ENCODE results near the gene AGPAT4.
A peak's percentile ranks its signal among the peaks of the same experiment; 100 is the strongest.

Gene AGPAT4

DNA sequence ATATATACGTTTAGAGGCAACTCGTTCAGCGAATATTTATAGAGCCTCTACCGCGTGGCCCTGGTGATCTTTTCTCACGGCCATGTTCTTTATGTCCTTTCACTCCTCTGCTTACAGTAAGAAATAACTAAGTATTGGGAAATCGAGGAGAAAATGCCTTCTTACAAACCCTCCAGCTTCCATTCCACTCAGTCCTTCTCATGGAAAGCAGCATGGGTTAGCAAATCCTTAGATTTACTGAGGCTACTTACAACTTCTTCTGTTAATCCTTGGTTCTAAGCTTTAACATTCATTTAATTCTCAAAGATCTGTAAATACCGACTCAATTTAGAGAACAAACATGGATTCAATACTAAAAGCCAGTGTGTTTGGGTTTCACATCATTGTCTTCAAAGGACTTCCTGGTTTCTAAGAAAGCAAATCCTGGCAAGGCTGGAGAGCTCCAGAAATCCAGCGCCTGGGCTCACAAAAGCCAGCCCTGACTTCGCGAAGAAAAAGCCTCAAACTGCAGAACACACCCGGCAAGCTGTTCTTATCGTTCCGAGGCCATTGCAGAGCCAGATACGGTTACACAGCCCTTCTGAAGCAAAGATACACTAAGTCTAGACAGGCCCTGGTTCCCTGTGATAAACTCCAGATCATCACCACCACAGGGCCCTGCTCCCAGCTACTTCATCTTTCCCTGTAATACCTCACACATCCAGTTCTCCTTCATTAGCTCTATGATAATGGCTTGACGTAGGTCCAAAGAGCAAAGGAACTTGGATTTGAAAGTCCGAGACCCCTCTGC, 19.2 kb downstream of the AGPAT4 start:
- DNase-seq: no peak

DNA sequence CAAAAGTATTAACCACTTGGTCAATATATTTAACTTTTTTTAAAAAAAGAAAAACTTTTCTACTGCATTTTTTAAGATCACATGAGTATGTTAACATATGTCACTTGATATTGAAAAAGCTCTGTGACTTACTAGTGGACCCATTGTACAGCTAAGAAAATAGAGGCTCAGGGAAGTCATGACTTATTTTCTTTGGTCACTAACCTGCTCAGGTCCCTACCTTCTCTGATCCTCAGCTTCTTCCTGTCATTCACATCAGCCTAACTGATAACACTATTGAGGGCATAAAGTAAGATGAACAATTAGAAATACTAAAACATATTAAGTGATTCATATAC, 19.8 kb downstream of the AGPAT4 start:
- no peak for DNase-seq

GRCh38 chr6:161251345-161251744, 22.5 kb downstream of the AGPAT4 start:
- DNase-seq: no peak

GRCh38 chr6:161249327-161249726, 24.5 kb downstream of the AGPAT4 start:
- DNase-seq: no peak

DNA sequence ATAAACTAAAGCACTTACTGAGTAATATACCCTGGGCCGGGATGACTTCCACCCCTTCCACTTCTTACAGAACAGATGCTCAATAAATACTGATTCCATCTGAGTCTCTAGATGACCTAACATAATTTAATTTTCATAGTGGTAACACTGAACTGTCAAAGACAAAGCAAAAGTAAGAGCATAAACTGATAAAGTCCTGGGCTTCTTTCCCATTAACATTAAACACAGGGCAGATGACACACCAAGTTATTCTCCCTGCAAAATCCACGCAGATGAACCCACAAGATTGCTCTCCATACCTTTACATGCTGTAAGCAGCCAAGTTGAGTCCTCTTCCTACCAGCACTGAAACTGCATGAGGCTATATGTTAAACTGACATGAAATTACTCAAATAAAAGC, 27.1 kb downstream of the AGPAT4 start:
- no peak for DNase-seq

- DNase-seq: no peak
Observed at GRCh38 chr6:161245363-161245762, 28.5 kb downstream of the AGPAT4 start.

- DNase-seq: no peak
Observed at GRCh38 chr6:161244725-161245124, 29.1 kb downstream of the AGPAT4 start.

- peak in 4 of 14 donors; percentile 16 to 70 (median 46) for DNase-seq
Observed at GRCh38 chr6:161242779-161243693, 30.8 kb downstream of the AGPAT4 start.

GRCh38 chr6:161242113-161242512, 31.7 kb downstream of the AGPAT4 start:
- DNase-seq: no peak

DNA sequence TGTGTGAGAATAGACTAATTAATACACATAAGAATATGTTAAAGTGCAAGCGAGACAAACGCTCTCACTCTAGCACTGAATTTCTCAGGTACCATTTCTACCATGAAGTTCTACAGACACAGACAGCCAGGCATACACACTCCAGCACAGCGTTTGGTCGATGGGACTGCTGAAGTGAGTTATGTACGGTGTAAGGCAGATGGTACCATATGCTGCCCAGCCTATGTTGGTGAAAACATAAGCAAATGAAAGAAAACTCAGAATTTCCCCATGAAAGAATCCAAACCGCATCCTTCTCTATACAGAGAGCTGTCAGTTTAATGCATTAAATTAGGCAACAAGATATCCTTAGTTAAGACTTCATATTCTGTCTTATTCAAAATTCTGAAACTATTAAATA, 34.9 kb downstream of the AGPAT4 start:
- no peak for DNase-seq

DNA sequence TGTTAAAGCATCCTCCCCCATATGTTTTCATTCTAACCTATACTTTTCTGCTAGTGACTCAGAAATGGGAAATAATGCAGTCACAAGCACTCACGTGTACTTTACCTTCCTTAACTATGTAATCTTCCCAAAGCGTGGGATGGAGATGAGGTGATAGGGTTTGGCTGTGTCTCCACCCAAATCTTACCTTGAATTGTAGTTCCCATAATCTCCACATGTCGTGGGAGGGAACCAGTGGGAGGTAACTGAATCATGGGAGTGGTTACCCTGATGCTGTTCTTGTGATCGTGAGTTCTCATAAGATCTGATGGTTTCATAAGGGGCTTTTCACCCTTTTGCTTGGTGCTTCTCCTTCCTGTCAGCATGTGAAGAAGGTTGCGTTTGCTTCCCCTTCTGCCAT, 35.4 kb downstream of the AGPAT4 start:
- DNase-seq: no peak

GRCh38 chr6:161238081-161238480, 35.8 kb downstream of the AGPAT4 start:
- no peak for DNase-seq

GRCh38 chr6:161237176-161237575, 36.7 kb downstream of the AGPAT4 start:
- no peak for DNase-seq

DNA sequence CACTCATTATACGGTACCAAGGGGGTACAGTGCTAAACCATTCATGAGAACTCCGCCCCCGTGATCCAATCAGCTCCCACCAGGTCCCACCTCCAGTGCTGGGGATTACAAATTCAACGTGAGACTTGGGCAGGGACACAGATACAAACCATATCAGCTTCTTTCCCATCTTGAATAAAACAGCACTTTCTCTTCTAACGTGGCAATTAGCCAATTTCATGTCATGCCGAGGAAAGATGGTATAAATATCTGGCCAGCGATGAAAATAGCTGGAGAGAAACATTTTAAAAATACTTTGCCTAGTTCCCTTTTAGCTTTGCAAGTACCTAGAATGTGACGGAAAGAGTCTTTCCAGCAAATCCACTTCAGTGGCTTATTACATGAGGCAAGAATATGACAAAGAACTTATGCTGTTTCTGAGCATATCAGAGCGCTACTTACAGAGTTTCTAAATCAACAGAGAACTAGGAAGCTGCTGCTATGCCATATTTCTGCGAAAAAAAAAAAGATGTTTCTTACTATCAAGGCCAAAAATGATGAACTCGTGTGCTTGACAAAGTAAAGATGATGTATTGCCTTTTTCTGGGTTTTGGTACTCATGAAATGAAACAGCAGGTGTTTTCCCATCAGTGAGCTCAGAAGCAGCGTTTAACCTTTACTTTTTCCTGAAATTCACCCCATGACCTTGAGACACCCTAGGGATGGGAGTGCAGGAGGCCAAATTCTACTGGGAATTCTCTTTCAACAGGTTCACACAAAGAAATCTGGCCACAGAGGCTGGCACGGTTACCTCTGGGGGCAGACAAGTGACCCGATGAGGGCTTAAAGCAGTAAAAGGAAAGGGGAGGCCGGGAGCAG, 37.9 kb downstream of the AGPAT4 start:
- DNase-seq: no peak

GRCh38 chr6:161233986-161234661, 39.7 kb downstream of the AGPAT4 start:
- DNase-seq: peak in 8 of 14 donors; percentile 28 to 81 (median 54)

- DNase-seq: no peak
Observed at GRCh38 chr6:161232467-161232866, 41.4 kb downstream of the AGPAT4 start.

DNA sequence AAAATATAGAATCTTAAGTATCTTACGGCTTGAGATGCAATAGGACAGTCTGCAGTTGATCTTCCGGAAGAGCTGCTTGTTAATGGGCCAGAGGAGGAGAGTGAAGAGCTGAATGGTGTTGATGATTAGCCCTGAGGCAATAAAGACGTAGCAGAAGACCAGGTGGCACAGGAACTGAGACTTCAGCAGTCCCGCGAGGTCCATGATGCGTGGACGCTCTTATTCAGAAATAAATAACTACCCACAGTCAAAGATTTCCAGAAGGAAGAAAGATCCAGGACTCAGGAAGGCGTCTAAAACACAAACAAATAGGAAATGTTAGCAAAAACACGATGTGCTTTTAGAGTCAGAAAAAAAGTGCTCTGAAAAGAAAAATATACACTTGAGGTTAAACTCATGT, 41.9 kb downstream of the AGPAT4 start:
- DNase-seq: no peak

- no peak for DNase-seq
Observed at GRCh38 chr6:161230339-161230738, 43.5 kb downstream of the AGPAT4 start.

- peak in 3 of 14 donors; percentile 25 to 84 (median 32) for DNase-seq
Observed at GRCh38 chr6:161228921-161229591, 44.8 kb downstream of the AGPAT4 start.

DNA sequence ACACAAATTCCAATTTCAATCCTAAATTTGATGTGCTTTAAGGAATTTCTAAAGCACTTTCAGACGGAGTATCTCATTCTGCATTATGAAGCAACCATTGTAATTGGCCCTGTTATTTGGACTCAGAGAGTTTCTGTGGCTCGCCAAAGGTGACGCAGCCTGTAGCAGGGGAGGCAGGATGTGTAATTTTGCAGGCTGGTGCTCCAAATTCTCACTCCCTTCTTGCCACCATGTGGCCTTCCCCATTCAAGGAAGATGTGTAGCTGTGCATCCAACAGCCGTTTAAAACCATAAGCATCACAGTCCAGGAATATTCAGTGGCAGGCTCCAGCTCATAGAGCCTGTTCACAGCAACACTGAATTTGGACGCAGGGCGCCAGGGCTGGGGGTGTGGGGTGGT, 45.8 kb downstream of the AGPAT4 start:
- peak in 1 of 14 donors; percentile 81 for DNase-seq

All from C1 segment of cervical spinal cord (tissue), 14 donors.